Tibial artery (tissue), 4 donors: ENCODE data around the gene TOR2A.

Experiments used
- DNase-seq, 2 donors: peaks; one replicate each; pipeline ENCODE4 v3.0.0-alpha.2; 2019
- H3K27ac ChIP-seq, 2 donors: fragments of 200-600 bp; sonication (generic) in 1 of 2; 1 replicate in 1 of 2; 2 replicates in 1 of 2; pipeline ENCODE4 v1.5.1; 2018 to 2019; ENCODE audit warnings: mild to moderate bottlenecking in 1 of 2
- H3K27me3 ChIP-seq, 2 donors: fragments of 200-600 bp; sonication (generic) in 1 of 2; one replicate each; pipeline versions ENCODE4 v1.5.1 to v1.6.0; 2016 to 2019
- H3K36me3 ChIP-seq, 3 donors: fragments of 200-600 bp; sonication (generic) in 2 of 3; one replicate each; pipeline ENCODE4 v1.5.1; 2016 to 2019; ENCODE audit warnings: mild to moderate bottlenecking in 2 of 3
- H3K4me1 ChIP-seq, 4 donors: fragments of 200-600 bp; sonication (generic) in 2 of 4; 1 replicate in 3 of 4; 2 replicates in 1 of 4; pipeline ENCODE4 v1.5.1; 2016 to 2019
- H3K4me3 ChIP-seq, 2 donors: fragments of 200-600 bp; sonication (generic) in 1 of 2; 1 replicate in 1 of 2; 2 replicates in 1 of 2; pipeline ENCODE4 v1.5.1; 2018 to 2019; ENCODE audit warnings: mild to moderate bottlenecking in 2 of 2
- H3K9me3 ChIP-seq, 3 donors: fragments of 200-600 bp; sonication (generic) in 1 of 3; one replicate each; pipeline ENCODE4 v1.5.1; 2016 to 2019
- intact Hi-C: fragments of 100-400 bp; cut with DNase I; formaldehyde crosslinking; loops from one replicate; pipeline ENCODE4 v1.15.0; 2023; ENCODE audit warnings: low total_unique reads
- TF ChIP-seq, protein P1 (sequence below), 2 experiments: fragments of 200-600 bp in 1 of 2; fragments of 450-650 bp in 1 of 2; IDR thresholded peaks; one replicate each; pipeline ENCODE4 v1.5.1; 2017 to 2019; ENCODE audit warnings: antibody characterized with exemption in 2 of 2, mild to moderate bottlenecking in 1 of 2, moderate library complexity in 1 of 2

The TOR2A gene

DNA sequence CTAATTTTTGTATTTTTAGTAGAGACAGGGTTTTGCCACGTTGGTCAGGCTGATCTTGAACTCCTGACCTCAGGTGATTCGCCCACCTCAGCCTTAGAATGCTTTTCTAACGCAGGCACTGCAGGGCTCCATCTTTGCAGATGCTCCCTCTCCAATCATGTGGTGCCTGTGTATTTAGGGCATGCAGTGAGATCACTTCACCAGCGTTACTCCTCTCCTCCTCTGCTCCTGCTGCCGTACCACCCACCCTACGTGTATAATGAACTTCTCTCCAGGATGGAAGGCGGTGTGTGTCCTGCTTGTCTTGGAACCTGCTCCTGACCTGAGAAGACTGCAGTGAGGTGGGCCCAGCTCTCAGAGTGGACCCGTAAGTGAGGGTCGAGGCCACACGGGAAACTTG is 42.0 kb downstream of the TOR2A start:
- no peak for DNase-seq
- intact Hi-C loops: no loop called here
- no peak overlapping the region for H3K27ac ChIP-seq

GRCh38 chr9:127692071-127692470 is 43.0 kb downstream of the TOR2A start:
- Histone ChIP-seq H3K27ac (no peak overlapping the region), H3K4me3 (no peak overlapping the region), H3K9me3 (no peaks in the 10 kb centered on the region), H3K4me1 (no peaks in the 10 kb centered on the region), H3K27me3 (no peaks in the 10 kb centered on the region), H3K36me3 (peaks cover 15 to 61% (median 36%) of the 10 kb centered on the region in 3 donors)
- DNase-seq: no peak
- intact Hi-C loops: no loop called here
- TF ChIP-seq, protein P1, sequence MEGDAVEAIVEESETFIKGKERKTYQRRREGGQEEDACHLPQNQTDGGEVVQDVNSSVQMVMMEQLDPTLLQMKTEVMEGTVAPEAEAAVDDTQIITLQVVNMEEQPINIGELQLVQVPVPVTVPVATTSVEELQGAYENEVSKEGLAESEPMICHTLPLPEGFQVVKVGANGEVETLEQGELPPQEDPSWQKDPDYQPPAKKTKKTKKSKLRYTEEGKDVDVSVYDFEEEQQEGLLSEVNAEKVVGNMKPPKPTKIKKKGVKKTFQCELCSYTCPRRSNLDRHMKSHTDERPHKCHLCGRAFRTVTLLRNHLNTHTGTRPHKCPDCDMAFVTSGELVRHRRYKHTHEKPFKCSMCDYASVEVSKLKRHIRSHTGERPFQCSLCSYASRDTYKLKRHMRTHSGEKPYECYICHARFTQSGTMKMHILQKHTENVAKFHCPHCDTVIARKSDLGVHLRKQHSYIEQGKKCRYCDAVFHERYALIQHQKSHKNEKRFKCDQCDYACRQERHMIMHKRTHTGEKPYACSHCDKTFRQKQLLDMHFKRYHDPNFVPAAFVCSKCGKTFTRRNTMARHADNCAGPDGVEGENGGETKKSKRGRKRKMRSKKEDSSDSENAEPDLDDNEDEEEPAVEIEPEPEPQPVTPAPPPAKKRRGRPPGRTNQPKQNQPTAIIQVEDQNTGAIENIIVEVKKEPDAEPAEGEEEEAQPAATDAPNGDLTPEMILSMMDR (IDR thresholded peaks at IDR 0.05): no peak

More for the DNA sequence above, 42.0 kb downstream of the TOR2A start:
- H3K9me3 ChIP-seq: no peaks in the 10 kb centered on the region
- no peak overlapping the region for H3K4me3 ChIP-seq
- TF ChIP-seq, protein P1 (IDR thresholded peaks at IDR 0.05): no peak
- H3K4me1 ChIP-seq: no peaks in the 10 kb centered on the region
- no peaks in the 10 kb centered on the region for H3K27me3 ChIP-seq
- H3K36me3 ChIP-seq: peaks cover 11 to 51% (median 36%) of the 10 kb centered on the region in 3 donors

DNA sequence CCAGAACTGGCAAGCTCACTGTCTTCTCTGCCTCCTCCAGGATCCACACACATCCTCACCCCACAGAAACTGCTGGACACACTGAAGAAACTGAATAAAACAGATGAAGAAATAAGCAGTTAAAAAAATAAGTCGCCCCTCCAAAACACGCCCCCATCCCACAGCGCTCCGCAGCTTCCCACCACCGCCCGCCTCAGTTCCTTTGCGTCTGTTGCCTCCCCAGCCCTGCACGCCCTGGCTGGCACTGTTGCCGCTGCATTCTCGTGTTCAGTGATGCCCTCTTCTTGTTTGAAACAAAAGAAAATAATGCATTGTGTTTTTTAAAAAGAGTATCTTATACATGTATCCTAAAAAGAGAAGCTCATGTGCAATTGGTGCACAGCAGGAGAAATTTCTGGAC is 44.4 kb downstream of the TOR2A start:
- TF ChIP-seq, protein P1 (IDR thresholded peaks at IDR 0.05): no peak
- H3K4me1 ChIP-seq: no peaks in the 10 kb centered on the region
- H3K9me3 ChIP-seq: no peaks in the 10 kb centered on the region
- no peak for DNase-seq
- H3K4me3 ChIP-seq: no peak overlapping the region
- peaks cover 15 to 74% (median 47%) of the 10 kb centered on the region in 3 donors for H3K36me3 ChIP-seq
- no peaks in the 10 kb centered on the region for H3K27me3 ChIP-seq
- intact Hi-C loops: no loop called here
- H3K27ac ChIP-seq: no peak overlapping the region

DNA sequence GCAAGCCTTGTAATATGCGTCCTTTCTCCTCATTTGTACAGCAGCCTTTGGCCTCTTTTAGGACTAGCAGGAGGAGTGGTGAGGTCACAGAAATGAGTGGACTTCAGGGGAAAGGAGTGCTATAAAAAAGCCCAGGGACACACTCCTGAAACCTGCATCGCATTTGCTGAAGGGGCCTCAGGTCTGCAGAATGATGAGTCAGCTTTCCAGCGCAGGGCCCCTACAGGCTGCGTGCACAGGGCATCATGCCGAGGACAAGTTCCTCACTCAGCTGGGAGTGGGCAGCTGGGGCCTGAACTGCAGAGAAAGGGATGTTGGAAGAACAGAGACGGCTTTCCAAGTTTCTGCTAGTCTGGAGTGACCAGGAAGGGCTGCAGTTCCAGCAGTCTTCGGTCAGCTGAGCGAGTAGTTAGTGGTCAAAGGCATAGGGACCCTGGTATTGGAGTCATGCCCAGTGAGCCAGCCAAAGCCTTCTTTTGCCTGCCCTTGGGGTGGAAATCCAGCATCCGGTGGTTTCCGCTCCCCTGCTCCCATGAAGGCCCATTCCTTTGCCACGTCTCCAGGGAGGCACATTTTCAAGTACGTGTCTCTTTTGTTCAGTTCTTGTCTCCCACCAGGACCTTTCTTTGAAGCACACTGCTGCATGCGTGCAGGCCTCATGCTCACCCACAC is 45.6 kb downstream of the TOR2A start:
- Histone ChIP-seq H3K4me3 (no peak overlapping the region), H3K36me3 (peaks cover 15 to 82% (median 56%) of the 10 kb centered on the region in 3 donors), H3K27me3 (no peaks in the 10 kb centered on the region), H3K27ac (no peak overlapping the region), H3K9me3 (no peaks in the 10 kb centered on the region), H3K4me1 (no peaks in the 10 kb centered on the region)
- intact Hi-C loops: no loop called here
- no peak for DNase-seq
- TF ChIP-seq, protein P1 (IDR thresholded peaks at IDR 0.05): no peak

DNA sequence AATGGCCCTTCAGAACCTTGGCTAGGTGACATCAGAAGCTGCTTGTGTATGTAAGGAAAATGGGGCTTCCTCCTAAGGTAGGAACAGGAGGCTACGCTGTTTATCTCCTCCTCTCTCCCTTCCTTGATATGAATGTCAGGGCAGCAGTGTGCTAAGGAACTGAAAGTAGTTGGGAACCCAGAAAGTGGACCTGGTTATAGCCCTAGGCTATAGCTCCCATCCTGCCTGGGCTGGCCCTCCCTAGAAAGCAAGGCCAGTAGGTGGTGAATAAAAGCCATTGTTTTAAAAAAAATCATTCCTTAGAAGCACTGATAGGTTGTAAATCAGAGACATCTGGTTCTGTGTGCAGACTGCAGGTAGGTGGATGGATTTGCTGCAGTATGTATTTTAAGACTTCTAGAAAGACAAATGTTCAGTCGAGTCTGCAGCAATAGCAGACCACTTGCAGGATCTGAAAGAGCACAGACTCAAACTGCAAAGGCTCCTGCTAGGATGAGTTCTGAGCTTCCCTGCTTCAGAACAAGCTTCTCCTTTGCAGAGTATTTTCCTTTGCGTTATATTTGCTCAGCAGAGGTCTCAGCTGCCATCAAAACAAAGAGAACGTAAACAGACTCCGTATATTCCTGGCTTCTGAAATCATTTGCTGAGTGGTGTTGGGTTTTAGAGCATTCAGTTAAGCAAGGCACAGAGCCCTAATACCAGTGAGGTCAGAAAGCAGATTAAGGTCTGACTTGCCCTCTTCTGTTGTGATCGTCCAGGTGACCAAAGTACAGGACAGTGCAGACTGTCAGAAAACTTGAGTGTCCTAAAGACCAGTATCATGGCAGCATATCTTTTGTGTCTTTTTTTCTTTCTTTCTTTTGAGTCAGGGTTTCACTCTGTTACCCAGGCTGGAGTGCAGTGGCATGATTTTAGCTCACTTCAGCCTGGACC is 48.4 kb downstream of the TOR2A start:
- H3K36me3 ChIP-seq: peaks cover 33 to 97% (median 76%) of the 10 kb centered on the region in 3 donors
- no peak for DNase-seq
- intact Hi-C loops: no loop called here
- no peak overlapping the region for H3K27ac ChIP-seq
- H3K4me1 ChIP-seq: no peaks in the 10 kb centered on the region
- H3K9me3 ChIP-seq: no peaks in the 10 kb centered on the region
- no peaks in the 10 kb centered on the region for H3K27me3 ChIP-seq
- H3K4me3 ChIP-seq: no peak overlapping the region
- TF ChIP-seq, protein P1 (IDR thresholded peaks at IDR 0.05): no peak
